Activated T-helper 2 cell treated with anti-CD3 and anti-CD28 coated beads, Interferon-gamma antibody, Interleukin-2, Interleukin-4, amounts not matched to agents 10 μg/mL and 5 μg/mL and 100 μg/mL, durations not matched to agents 14 hours and 24 hours and 36 hours (primary cell): ENCODE measurements around the gene ZNF385A. TPM values are rescaled to one million over a fixed set of nuclear protein-coding genes. Genes with fewer than 3 reads are reported as not detected.

Experiments used
- DNase-seq: peaks from one replicate; pipeline ENCODE4 v3.0.0; 2021; ENCODE audit warnings: low spot score
- H3K27ac Mint-ChIP-seq: one replicate; pipeline ENCODE4 v1.8.0; 2021; ENCODE audit warnings: mixed read lengths
- H3K27me3 Mint-ChIP-seq: one replicate; pipeline ENCODE4 v1.8.0; 2021; ENCODE audit warnings: low read depth, mixed read lengths
- H3K36me3 Mint-ChIP-seq: one replicate; pipeline ENCODE4 v1.8.0; 2021; ENCODE audit warnings: low read depth, mixed read lengths
- H3K4me1 Mint-ChIP-seq: one replicate; pipeline ENCODE4 v1.8.0; 2021; ENCODE audit warnings: low read depth, mixed read lengths
- H3K4me3 Mint-ChIP-seq: one replicate; pipeline ENCODE4 v1.8.0; 2021; ENCODE audit warnings: low read depth, mild to moderate bottlenecking, moderate library complexity, mixed read lengths
- H3K9me3 Mint-ChIP-seq: one replicate; pipeline ENCODE4 v1.8.0; 2021; ENCODE audit warnings: mixed read lengths
- intact Hi-C: fragments of 100-400 bp; cut with micrococcal nuclease; formaldehyde crosslinking; loops from one replicate; pipeline ENCODE4 v1.15.1; 2023
- total RNA-seq: library from RNA; stranded (reverse); gene quantifications from 2 replicates; pipeline ENCODE4 v1.2.3, GENCODE V29; 2022

Gene ZNF385A
- total RNA-seq, 1 donor from 2014 or later: 0.78 TPM

DNA sequence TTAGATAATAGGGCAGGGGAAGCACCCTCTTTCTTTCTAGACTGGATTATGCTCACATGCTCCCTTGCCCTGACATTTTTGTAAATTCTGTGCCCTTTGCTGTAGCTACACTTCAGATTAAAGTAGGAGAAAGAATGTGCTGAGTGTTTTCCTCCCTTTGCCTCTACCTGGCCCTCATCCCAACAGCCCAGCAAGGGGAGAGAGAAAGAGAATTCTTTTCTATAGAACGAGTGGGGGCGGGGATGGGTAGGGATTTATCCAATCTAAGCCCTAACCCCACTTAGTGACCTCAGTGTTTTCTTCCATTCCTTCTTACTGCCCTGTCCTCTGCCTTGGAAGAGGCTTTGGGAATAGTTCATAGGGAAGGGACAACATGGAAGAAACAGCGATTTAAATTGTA is 33.8 kb downstream of the ZNF385A start:
- Mint-ChIP-seq H3K36me3 (peaks cover 48% of the 10 kb centered on the region), H3K9me3 (no peaks in the 10 kb centered on the region), H3K27me3 (no peaks in the 10 kb centered on the region), H3K27ac (no peak overlapping the region), H3K4me3 (no peak overlapping the region), H3K4me1 (peaks cover 20% of the 10 kb centered on the region)
- intact Hi-C loops: loop anchor here (2.0 kb wide), 1 partner anchor 14 kb away; the partner anchor contains the start of gene GPR84
- no peak for DNase-seq

DNA sequence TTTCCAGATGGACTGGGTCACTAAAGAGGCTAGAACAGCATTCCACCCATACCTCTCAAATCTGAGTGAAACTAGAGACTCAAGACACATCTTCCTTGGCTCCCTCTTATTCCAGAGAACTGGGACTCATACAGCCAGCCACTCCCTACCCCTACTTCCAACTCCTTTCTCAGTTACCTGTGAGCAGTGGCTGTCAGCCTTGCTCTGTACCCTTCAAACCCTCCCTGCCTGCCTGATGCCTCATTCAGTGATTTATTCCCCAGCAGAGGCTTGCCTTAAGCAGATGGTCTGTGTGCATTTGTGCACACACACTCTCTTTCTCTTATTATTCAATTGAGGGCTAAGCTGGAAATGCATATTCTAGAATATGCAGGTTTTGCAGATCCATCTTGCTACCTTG is 34.9 kb downstream of the ZNF385A start:
- Mint-ChIP-seq H3K27me3 (no peaks in the 10 kb centered on the region), H3K27ac (no peak overlapping the region), H3K4me1 (peaks cover 18% of the 10 kb centered on the region), H3K4me3 (no peak overlapping the region), H3K9me3 (no peaks in the 10 kb centered on the region), H3K36me3 (peaks cover 56% of the 10 kb centered on the region)
- no peak for DNase-seq
- intact Hi-C loops: loop anchor here (2.0 kb wide), 1 partner anchor 15 kb away; the partner anchor contains the start of gene GPR84

DNA sequence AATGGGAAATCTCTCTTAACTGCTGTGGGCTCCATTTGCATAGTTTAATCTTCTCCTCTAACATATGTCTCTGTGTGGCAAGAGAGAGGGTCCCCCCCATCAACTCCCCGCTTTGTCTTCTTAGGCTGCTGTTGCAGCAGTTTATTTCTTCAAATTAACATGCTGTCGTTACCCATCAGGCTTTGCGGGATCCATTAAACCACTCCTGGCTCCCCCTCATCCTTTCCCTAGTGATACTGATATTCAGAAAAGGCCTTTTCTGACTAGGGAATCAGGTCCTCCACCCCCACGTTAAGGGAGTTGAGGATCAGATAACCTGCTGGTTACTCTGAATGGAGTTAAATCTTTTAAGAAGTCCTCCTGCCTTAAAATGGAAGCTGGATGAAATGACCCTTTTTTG is 35.5 kb downstream of the ZNF385A start:
- Mint-ChIP-seq H3K4me3 (no peak overlapping the region), H3K27me3 (no peaks in the 10 kb centered on the region), H3K4me1 (peaks cover 18% of the 10 kb centered on the region), H3K27ac (no peak overlapping the region), H3K36me3 (peaks cover 57% of the 10 kb centered on the region), H3K9me3 (no peaks in the 10 kb centered on the region)
- DNase-seq: no peak
- intact Hi-C loops: no loop called here

DNA sequence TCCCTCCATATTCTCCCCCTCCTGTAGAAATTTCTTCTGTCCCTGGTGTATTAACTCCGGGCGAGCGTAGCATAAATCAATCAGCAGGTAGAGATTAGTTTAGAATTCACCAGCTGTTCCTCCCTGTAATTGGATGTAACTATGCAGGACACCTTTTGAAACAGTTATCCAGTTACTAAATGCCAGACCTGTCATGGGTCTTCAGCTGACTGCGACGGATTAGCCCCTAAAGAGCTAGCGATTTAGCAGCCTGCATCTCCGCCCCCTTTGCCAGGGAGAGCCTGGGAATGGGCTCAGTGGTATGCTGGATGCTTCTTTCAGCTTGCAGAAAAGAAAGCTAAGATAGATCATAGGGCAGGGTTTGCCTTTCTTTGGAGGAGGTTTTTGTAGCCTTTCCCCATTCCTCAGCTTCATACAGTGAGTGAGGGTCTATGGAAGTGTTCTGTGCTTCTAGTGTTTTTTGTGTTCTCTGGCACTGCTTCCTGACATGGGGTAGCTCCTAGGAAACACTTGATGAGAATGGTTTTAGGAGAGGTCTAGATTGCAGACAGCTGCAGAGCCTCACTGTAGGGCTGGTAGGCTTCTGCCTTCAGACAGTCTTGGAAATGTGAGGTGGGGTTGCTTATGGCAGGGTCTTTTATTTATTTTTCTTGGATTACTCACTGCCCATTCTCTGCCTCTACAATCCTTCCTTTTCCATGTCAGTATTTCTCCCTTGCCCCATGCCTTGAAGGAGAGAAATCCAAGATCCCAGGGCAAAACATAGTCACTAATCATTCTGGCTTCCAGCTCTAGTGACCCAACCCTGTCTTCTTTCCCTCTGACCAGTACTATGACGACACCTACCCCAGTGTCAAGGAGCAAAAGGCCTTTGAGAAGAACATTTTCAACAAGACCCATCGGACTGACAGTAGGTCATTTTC is 42.9 kb downstream of the ZNF385A start:
- DNase-seq: no peak
- Mint-ChIP-seq H3K36me3 (peaks cover 42% of the 10 kb centered on the region), H3K4me1 (no peaks in the 10 kb centered on the region), H3K9me3 (no peaks in the 10 kb centered on the region), H3K4me3 (no peak overlapping the region), H3K27ac (no peak overlapping the region), H3K27me3 (no peaks in the 10 kb centered on the region)
- intact Hi-C loops: no loop called here

DNA sequence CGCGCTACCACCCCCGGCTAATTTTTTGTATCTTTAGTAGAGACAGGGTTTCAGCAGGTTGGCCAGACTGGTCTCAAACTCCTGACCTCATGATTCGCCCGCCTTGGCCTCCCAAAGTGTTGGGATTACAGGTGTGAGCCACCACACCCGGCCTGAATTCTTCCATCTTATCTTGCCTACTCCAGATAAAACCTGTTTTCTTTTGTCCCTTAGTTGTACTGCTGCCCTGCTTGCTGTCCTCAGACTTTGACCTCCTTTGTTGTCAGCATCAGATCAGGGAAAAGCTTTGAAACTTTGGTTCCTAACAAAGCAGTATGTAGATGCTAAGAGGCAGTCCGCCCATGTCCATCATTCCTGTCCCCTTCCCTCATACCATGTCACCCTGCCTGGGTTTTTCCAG is 43.7 kb downstream of the ZNF385A start:
- peaks cover 45% of the 10 kb centered on the region for H3K36me3 Mint-ChIP-seq
- H3K27me3 Mint-ChIP-seq: no peaks in the 10 kb centered on the region
- H3K4me3 Mint-ChIP-seq: no peak overlapping the region
- intact Hi-C loops: no loop called here
- no peak overlapping the region for H3K27ac Mint-ChIP-seq
- no peak for DNase-seq
- H3K9me3 Mint-ChIP-seq: no peaks in the 10 kb centered on the region
- peaks cover 2% of the 10 kb centered on the region for H3K4me1 Mint-ChIP-seq

DNA sequence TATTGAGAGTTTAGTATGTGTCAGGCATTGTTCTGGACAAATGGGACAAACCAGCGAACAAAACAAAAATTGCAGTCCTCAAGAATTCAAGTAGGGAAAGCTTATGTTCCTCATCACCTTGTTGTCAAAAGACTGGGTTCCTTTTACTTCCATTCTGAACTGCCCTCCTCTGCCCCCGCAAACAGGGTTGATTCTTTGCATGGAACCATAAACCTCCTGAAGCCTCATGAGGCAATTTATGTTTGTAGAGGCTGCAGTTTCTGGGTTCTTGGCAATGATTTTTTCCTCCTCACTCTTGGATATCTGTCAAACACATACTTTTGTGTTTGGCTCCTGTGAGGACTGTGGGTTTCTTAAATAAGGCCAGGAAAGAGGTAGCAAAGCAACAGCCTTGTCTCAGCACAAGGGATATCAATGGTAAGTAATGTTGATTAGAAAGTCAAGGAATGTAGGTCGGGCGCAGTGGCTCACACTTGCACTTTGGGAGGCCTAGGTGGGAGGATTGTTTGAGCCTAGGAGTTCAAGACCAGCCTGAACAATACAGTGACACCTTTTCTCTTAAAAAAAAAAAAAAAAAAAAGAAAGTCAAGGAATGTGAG is 45.7 kb downstream of the ZNF385A start:
- H3K4me1 Mint-ChIP-seq: peaks cover 2% of the 10 kb centered on the region
- H3K4me3 Mint-ChIP-seq: no peak overlapping the region
- H3K9me3 Mint-ChIP-seq: no peaks in the 10 kb centered on the region
- DNase-seq: no peak
- no peak overlapping the region for H3K27ac Mint-ChIP-seq
- peaks cover 34% of the 10 kb centered on the region for H3K36me3 Mint-ChIP-seq
- intact Hi-C loops: loop anchor here (5.0 kb wide), 1 partner anchor 46 kb away; no protein-coding TSS in a partner anchor
- H3K27me3 Mint-ChIP-seq: no peaks in the 10 kb centered on the region

DNA sequence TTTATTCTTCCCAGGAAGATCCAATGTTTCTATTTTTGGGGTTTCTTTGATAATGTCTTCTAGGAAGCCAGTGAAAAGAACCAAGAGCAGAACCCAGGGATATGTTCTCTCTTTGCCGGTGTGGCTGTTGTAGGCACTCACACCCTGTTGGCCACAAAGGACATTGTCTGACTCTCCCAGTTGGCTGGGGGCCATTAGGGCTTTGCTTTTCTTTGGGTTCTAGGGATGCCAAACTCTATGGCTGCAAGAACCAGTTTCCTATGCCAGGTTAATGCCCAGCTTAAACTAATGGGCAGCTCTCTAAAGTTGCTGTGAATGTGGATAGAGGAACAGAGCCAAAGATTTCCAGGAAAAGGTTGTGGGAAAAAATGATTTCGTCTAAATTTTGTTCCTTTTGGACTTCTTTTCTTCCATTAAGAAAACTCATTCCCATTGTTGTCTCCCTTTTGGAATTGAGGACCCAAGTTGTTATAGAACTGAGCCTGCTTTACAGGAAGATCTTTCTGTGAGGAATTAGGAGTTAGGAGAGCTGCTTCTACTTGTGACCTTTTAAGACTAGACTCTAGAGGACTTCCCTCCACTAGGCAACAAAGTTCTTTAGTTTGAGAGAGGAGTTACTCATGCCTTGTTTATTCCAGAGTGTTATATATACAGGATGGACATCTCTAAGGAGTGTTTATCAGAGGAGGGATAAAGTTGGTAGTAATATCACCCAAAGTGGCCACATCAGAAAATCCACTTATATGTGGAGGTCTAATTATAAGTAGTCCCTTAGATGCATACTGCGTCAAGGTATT is 46.5 kb downstream of the ZNF385A start:
- intact Hi-C loops: loop anchor here (5.0 kb wide), 1 partner anchor 46 kb away; no protein-coding TSS in a partner anchor
- peaks cover 31% of the 10 kb centered on the region for H3K36me3 Mint-ChIP-seq
- no peak overlapping the region for H3K27ac Mint-ChIP-seq
- H3K4me3 Mint-ChIP-seq: no peak overlapping the region
- DNase-seq: no peak
- no peaks in the 10 kb centered on the region for H3K9me3 Mint-ChIP-seq
- H3K4me1 Mint-ChIP-seq: peaks cover 8% of the 10 kb centered on the region
- H3K27me3 Mint-ChIP-seq: no peaks in the 10 kb centered on the region

DNA sequence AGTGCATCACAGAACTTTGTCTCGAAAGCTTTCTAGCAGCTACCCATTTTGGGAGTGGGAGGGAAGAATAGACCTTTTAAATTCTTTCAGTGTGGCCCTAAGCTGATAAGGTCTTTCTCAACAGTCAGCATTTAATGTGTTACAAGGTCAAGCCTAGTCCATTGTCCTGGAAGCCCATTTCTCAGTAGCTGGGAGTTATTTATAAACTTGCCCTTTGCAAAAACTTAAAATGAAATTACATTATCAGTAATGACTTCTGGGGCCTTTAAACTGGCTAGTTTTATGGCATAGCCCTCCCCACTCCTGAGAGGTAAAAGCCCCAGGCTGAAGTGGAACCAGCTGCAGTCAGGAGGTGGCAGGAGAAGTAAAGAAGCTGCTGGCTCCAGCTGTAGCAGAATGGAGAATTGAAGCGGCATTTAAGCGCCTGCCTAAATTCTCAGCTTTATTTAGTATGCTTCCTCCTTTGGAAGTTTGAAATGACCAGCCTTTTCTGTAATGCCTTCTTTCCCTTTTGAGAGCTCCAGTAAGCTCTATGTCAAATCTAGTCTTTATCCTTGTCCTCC is 47.2 kb downstream of the ZNF385A start:
- DNase-seq: no peak

DNA sequence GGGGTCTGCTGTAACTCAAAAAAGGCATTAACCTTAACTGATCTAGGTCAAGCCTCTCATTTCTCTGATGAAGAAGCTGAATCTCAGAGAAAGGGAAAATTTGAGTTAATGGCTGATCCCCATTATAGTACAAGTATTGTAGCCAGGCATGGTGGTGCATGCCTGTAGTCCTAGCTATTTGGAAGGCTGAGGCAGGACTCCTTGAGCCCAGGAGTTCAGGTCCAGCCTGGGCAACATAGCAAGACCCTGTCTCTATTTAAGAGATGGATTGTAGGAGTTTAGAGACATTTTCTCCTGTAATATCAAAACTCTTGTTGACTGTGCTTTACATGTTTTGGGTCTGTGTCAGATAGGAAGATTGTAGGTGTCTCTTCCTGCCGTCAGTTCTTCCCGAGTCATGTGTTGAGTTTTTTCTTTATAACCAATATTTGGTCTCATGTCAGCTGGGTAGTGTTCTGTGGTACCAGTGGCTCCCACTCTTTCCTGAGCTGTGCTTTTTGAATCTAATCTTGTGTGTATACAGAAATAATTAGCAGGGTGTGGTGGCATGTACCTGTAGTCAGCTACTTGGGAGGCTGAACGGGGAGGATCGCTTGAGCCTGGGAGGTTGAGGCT is 51.0 kb downstream of the ZNF385A start:
- intact Hi-C loops: no loop called here
- Mint-ChIP-seq H3K4me3 (no peak overlapping the region), H3K9me3 (no peaks in the 10 kb centered on the region), H3K36me3 (peaks cover 24% of the 10 kb centered on the region), H3K27ac (peak overlapping the region; percentile 26), H3K4me1 (peaks cover 31% of the 10 kb centered on the region), H3K27me3 (no peaks in the 10 kb centered on the region)
- no peak for DNase-seq

More for the DNA sequence above, 47.2 kb downstream of the ZNF385A start:
- H3K36me3 Mint-ChIP-seq: peaks cover 25% of the 10 kb centered on the region
- intact Hi-C loops: loop anchor here (5.0 kb wide), 1 partner anchor 45 kb away; no protein-coding TSS in a partner anchor
- no peak overlapping the region for H3K27ac Mint-ChIP-seq
- H3K27me3 Mint-ChIP-seq: no peaks in the 10 kb centered on the region
- peaks cover 8% of the 10 kb centered on the region for H3K4me1 Mint-ChIP-seq
- no peaks in the 10 kb centered on the region for H3K9me3 Mint-ChIP-seq
- H3K4me3 Mint-ChIP-seq: no peak overlapping the region

DNA sequence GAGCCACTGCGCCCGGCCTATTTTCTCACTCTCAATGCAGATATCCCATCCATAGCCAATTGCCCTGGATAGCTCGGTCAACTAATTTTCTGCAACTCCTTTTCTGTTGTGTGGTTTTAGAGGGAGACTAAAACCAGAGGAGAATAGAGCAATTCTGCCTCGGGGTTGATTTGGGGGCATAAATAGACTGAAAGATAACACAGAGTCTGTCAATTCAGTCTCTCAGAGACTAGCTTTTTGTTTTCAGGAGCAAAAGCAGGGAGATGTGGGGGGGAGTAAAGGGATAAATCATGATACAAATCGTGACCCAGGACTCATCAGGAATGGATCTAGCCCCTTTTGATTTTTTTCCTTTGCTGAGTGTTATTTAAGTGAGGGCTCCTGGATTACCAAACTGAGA is 53.1 kb downstream of the ZNF385A start:
- H3K36me3 Mint-ChIP-seq: peaks cover 29% of the 10 kb centered on the region
- H3K9me3 Mint-ChIP-seq: no peaks in the 10 kb centered on the region
- no peak overlapping the region for H3K27ac Mint-ChIP-seq
- DNase-seq: no peak
- peaks cover 36% of the 10 kb centered on the region for H3K4me1 Mint-ChIP-seq
- no peak overlapping the region for H3K4me3 Mint-ChIP-seq
- no peaks in the 10 kb centered on the region for H3K27me3 Mint-ChIP-seq
- intact Hi-C loops: no loop called here

DNA sequence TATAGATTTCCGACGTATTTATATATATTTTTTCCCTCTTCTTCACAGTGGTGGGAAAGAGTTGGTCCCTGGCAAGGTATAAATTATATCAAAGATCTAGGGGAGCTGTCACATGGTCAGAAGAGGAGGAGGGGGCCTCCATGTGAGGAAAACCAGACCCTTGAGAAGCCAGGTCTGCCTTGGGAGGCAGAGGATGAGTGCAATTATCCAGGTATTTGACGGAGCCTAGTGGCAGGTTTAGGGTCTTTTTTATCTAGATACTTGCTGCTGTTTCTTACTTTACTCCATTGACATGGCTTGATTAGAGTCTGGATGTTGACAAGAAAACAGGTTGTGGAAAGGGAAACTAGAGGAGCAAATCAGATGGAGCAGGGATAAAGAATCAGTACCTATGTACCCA is 54.1 kb downstream of the ZNF385A start:
- Mint-ChIP-seq H3K27me3 (no peaks in the 10 kb centered on the region), H3K4me3 (no peak overlapping the region), H3K4me1 (peaks cover 37% of the 10 kb centered on the region), H3K36me3 (peaks cover 26% of the 10 kb centered on the region), H3K9me3 (no peaks in the 10 kb centered on the region), H3K27ac (peak overlapping the region; percentile 9)
- DNase-seq: no peak
- intact Hi-C loops: no loop called here

DNA sequence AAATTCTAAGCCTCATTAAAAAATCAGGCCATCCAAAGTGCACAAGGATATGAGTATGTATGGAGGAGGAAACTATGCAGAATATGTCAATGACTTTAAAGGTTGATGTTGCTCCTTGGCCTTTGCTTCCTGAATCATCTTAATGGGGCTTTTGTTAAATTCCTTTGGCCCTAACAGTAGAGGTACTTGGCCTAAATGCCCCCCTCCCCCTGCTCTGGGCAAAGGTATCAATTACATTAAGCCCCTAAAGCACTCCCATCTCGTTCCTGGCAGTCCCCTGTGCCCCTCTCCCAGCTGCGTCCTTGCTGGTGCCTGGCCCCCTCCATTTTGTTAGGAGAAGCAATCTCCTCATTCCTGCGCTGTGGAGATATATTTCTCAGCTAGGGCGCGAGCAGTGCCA is 54.8 kb downstream of the ZNF385A start:
- H3K27ac Mint-ChIP-seq: no peak overlapping the region
- H3K36me3 Mint-ChIP-seq: peaks cover 31% of the 10 kb centered on the region
- H3K4me1 Mint-ChIP-seq: peaks cover 40% of the 10 kb centered on the region
- DNase-seq: no peak
- no peaks in the 10 kb centered on the region for H3K27me3 Mint-ChIP-seq
- intact Hi-C loops: no loop called here
- no peaks in the 10 kb centered on the region for H3K9me3 Mint-ChIP-seq
- H3K4me3 Mint-ChIP-seq: no peak overlapping the region
